HTR-8/SVneo (cell line): ENCODE results near the gene FBXW12.

Source experiments
- DNase-seq: peaks from one replicate; pipeline ENCODE4 v3.0.0; 2011; ENCODE audit warnings: low spot score, mixed read lengths; ENCODE audit not compliant: insufficient read length
- FAIRE-seq: peaks from 2 replicates; lab custom pipeline; 2011; peaks lifted over from hg19 to GRCh38; lab: Jason Lieb, UNC

Gene FBXW12

DNA sequence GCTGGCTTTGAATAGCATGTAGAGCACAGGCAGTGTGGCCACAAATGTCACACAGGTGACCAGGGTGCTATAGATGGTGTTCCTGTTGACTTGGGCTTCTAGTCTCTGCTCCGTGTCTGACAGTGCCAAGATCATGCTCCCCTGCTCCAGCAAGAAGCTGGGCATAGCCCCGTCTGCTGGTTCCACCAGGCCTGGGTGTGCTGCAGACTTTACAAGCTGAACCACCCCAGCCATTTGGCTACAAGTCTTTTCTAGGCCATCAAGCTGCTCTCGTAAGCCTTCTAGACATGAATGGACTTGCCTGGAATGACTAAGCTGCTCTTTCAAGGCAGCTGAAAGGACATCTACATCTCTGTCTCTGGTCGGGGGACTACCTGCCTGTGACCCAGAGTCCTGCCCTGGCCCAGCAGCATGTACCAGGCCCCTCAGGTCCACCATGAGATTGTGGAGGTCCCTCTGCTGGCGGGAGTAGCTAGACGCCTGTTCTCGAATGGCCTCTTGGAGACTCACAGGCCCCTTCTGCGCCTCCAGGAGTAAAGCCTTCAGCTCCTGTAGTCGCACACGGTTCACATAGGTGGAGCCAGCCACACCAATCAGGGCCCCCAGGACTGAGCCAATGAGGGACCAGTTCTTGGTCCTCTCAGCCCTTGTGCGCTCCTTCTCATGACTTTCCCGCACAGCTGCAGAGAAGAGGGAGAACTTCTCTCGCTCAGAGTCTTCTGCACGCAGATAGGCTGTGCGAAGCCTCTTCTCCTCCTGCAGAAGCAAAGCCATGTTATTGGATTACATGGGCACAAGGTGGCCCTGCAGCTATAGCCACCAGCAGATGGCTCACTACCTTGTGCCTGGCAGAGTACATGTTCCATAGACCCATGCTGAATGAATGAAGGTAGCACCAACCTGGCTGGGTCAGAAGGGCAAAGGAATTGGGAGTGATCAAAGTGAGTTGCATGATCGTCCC lies 60.7 kb downstream of the FBXW12 start:
- FAIRE-seq, result peak; percentile 38
- no peak for DNase-seq

DNA sequence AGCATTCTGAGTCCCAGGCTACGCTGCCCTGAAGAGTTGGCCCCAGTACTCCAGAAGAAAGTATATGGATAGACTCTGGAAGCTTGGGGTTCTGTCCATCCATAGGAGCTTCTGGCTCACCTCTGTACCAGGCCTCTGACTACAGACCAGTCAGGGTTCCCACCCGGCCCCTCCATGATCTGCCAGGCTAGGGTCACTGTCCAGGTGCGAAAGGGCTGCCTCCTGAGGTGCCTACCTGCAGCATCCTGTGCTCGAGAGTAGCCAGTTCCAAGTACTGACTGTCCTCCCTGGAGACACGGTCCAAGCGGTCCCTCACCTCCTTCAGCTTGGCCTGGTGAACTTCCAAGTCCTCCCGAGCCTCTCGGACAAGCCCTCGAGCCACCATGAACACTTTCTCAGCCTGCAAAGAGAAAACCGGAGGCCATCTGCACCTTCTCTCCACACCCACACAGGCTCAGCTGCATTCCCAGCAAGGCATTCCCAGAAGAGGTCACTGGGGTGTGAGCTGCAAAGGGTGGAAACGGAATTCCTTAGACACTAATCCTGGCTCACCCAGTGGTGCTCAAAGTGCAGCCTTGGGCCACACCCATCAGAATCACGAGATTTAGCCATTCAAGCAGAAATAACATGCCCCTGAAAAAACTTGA lies 61.6 kb downstream of the FBXW12 start:
- no peak for FAIRE-seq
- DNase-seq, result no peak

- no peak for DNase-seq
- no peak for FAIRE-seq
Measured at GRCh38 chr3:48434591-48435222, 62.7 kb downstream of the FBXW12 start.

GRCh38 chr3:48435223-48435595 lies 63.2 kb downstream of the FBXW12 start:
- FAIRE-seq, result no peak
- DNase-seq, result no peak

DNA sequence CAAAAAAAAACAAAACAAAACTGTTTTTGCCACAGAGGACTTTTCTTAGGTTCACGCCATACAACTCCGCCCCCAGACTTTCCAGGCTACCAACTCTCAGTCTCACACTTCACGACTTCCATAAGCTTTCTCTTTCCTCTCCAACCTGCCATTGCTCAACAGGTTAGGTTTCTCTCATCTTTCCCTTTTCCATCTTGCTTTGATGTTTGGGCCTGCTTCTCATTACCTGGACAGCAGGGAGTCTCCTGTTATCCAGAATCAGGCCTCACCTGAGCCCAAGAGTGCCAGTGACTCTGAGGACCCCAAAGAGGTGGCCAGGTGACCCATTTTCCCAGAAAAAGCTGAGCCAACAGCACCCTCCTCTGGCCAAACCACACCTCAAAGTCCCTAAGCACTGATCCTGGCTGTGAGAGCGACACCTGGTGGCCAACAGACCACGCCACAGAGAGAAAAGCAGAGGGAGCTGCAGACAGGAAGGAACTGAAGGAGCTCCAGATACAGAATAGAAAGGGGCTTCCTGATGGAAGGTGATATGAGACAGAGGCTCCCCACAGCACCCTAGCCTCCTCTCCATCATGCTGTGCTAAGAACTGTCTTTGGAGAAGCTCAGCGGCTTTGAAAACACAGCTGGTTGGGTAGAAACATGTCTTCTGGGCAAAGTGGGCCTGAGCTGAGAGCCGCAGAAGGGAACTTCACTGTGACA lies 63.9 kb downstream of the FBXW12 start:
- peak; percentile 92 for FAIRE-seq

DNA sequence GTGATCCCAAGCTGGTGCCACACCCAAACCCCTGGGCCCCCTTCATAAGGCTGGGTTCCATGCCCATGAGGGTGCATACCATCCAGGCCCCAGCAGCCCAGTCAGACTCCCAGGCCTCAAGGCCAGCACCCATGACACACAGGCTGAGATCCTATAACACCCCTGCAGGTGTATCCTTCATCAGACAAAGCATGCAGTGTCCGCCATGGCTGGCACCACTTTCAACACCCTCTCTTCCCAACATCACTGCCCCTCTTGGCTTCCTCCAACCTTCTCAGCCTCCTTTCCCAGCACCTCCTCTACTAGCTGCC lies 64.4 kb downstream of the FBXW12 start:
- no peak for FAIRE-seq
- no peak for DNase-seq

More for the DNA sequence above, 63.9 kb downstream of the FBXW12 start:
- DNase-seq, result peak; percentile 86

DNA sequence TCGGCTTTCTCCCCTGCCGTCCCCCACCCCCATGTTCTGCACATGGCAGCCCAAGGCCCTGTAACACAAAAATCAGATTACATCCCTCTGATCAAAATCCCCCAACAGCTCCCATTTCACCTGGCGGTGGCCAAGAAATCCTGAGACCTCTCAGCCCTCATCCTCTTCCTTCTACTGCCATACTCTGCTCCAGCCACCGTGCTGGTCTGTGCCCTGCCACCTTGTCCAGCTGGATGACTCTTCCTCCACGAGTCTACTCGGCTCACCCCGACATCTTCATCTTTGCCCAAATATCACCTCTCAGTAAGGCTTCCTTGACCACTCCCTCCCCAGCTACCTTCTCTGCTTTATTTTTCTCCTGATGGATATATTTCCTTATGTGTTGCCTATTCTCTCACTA lies 64.8 kb downstream of the FBXW12 start:
- no peak for DNase-seq
- FAIRE-seq, result no peak

DNA sequence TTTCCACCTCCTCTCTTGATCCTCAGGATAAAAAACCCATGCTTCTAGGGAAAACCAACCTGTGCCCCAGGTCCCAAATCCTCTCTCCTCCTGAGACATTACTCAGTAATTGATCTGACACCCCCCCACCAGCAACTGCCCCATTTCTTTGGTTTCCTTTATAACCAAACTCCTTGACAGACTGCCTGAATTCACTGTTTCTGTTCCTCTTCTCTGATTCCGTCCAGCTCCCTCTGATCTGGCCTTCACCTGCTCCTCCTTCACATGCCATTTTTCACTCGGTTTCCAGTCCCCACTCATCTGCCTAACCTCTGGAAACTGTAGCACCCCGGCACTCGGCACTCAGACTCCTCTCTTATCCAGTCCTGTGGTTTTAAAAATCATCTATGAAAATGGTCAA lies 65.8 kb downstream of the FBXW12 start:
- FAIRE-seq (no peak), DNase-seq (no peak)

DNA sequence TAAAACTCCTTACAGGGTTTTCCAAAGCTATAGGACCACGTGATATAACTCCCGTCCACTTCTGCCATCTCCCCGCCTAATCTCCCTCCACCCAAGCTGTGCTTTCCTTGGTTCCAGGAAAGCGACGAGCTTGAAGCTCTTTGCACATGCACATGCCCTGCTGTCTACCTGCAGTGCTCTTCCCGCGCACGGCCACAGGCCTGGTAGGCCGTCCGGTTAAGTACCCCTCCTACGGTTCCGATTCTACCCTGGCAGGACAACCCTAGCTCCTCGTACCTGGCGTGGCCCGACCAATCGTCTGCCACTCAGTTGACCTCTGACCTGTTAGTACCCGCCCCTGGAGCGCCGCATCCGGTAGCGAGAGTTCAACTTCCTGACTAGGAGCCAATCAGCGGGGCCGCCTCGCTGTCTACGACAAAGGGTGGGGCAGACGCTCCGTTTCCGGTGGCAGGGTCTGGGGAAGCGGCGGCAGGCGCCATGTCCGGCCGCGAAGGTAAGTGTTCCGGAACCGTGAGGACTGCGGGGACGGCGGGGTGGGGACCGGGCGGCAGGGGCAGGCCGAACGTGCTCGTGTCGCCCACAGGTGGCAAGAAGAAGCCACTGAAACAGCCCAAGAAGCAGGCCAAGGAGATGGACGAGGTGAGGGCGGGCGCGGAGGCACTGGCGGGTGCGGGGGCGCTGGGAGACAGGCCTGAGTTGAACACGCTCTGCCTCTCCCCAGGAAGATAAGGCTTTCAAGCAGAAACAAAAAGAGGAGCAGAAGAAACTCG lies 68.0 kb downstream of the FBXW12 start, which contains the start of the genes CCDC51 and TMA7:
TSS of gene CCDC51 (minus strand) at position 300 of the 770 bp plus-strand sequence. CDS start 4,991 bp downstream, outside the sequence.
TSS of gene TMA7 (plus strand) at position 438 of the 770 bp plus-strand sequence. CDS start at position 478, 40 bp downstream.
- FAIRE-seq (peak; percentile 95), DNase-seq (peak; percentile 98)

GRCh38 chr3:48440590-48440958 lies 68.6 kb downstream of the FBXW12 start:
- DNase-seq (no peak), FAIRE-seq (no peak)

DNA sequence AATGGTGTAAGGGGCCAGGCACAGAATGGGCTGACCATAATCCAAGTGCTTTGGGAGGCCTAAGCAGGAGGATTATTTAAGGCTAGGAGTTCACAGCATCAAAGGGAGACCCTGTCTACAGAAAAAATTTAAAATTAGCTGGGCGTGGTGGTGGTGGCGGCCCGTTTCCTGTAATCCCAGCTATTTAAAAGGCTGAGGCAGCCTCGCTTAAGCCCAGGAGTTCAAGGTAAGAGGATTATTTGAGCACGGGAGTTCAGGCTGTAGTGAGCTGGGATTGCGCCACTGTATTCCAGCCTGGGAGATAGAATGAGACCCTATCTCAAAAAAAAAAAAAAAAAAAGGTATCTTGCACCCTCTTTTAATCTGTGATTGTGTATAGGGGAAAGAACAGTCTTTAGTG lies 69.9 kb downstream of the FBXW12 start:
- FAIRE-seq, result no peak
- no peak for DNase-seq
